Measurements from ENCODE around the gene NEK6. TPM values are rescaled to one million over a fixed set of nuclear protein-coding genes. Genes with fewer than 3 reads are reported as not detected.

Gene NEK6
- total RNA-seq, 2 experiments from 2014 or later = 5.6 to 16.4 TPM

GRCh38 chr9:124339603-124340146 lies 81.9 kb downstream of the NEK6 start:
- Histone ChIP-seq H3K9me2 (ENCODE audit: insufficient read depth, low read length) (no peaks in the 10 kb centered on the region), H4K20me1 (ENCODE audit: insufficient read depth, low read length) (no peaks in the 10 kb centered on the region), H2AFZ (ENCODE audit: low read length) (no peak overlapping the region), H3K27ac (ENCODE audit: low read depth, low read length, poor library complexity, severe bottlenecking) (no peak overlapping the region), H3K4me2 (ENCODE audit: low read length) (no peak overlapping the region), H3K9me3 (ENCODE audit: low read length) (no peaks in the 10 kb centered on the region), H3K4me3 (ENCODE audit: low read depth, low read length, poor library complexity, severe bottlenecking) (no peak overlapping the region), H3K79me2 (ENCODE audit: insufficient read depth, low read depth, low read length) (no peaks in the 10 kb centered on the region), H3K36me3 (ENCODE audit: insufficient read depth, low read length) (peaks cover 10% of the 10 kb centered on the region; the same call in 1 of the 2 replicates), H3K4me1 (ENCODE audit: insufficient read depth, low read length, poor library complexity, severe bottlenecking) (no peaks in the 10 kb centered on the region)
- DNase-seq (ENCODE audit: low spot score) = no peak
- BruUV-seq (replicated peaks) = no TSS peak
- CTCF ChIA-PET (ENCODE audit: unreplicated experiment) = no interaction called here
- no peak for TF ChIP-seq EZH2phosphoT487 (IDR thresholded peaks at IDR 0.05; ENCODE audit: borderline replicate concordance, low read depth, low read length)
- TF ChIP-seq, protein P1, sequence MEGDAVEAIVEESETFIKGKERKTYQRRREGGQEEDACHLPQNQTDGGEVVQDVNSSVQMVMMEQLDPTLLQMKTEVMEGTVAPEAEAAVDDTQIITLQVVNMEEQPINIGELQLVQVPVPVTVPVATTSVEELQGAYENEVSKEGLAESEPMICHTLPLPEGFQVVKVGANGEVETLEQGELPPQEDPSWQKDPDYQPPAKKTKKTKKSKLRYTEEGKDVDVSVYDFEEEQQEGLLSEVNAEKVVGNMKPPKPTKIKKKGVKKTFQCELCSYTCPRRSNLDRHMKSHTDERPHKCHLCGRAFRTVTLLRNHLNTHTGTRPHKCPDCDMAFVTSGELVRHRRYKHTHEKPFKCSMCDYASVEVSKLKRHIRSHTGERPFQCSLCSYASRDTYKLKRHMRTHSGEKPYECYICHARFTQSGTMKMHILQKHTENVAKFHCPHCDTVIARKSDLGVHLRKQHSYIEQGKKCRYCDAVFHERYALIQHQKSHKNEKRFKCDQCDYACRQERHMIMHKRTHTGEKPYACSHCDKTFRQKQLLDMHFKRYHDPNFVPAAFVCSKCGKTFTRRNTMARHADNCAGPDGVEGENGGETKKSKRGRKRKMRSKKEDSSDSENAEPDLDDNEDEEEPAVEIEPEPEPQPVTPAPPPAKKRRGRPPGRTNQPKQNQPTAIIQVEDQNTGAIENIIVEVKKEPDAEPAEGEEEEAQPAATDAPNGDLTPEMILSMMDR (conservative IDR thresholded peaks at IDR 0.05; ENCODE audit: low read length) = no peak
- intact Hi-C loops (cut with micrococcal nuclease; ENCODE audit: unreplicated experiment) = no loop called here
- POLR2A ChIA-PET = no interaction called here

DNA sequence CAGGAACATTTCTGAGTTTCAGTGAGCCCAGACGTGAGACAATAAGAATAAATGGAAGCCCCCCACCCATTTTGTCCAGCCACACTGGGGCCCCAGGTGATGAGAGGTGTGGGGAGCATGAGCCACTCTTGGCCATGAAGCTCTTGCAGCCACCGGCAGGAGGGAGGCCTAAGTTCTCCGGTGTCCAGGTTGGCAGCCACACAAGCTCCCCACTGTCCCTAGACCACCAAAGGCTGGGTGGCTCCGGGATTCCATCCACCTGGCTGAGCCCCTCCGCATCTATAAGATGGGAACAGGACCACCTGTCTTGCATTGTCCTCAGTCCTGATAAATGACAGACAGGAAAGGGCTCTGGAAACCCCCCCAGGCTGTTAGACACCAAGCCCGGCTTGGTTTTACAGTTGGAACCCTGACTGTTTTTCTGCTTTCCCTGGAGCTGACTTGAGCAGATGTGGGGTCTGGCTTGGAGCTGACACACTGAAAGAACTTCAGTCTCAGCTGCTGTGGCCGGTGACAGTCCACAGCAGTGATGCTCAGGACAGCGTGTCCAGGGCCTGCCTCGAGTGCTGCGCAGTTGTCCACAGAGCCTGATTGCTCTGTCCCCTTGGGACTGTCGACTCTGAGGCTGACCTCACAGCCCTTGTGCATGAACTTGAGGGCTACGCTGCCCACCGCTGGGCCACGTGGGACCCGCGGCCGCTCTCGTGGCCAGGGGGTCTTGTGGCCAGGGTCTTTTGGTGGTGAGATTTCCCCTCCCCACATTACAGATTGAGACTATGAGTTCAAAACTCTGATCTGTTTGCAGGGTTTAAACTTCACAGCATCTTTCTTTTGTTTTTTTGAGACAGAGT lies 82.7 kb downstream of the NEK6 start:
- Histone ChIP-seq H3K79me2 (ENCODE audit: insufficient read depth, low read depth, low read length) (no peaks in the 10 kb centered on the region), H3K4me3 (ENCODE audit: low read depth, low read length, poor library complexity, severe bottlenecking) (no peak overlapping the region), H3K4me2 (ENCODE audit: low read length) (no peak overlapping the region), H3K36me3 (ENCODE audit: insufficient read depth, low read length) (peaks cover 10% of the 10 kb centered on the region; the same call in 1 of the 2 replicates), H4K20me1 (ENCODE audit: insufficient read depth, low read length) (no peaks in the 10 kb centered on the region), H2AFZ (ENCODE audit: low read length) (no peak overlapping the region), H3K4me1 (ENCODE audit: insufficient read depth, low read length, poor library complexity, severe bottlenecking) (no peaks in the 10 kb centered on the region), H3K27ac (ENCODE audit: low read depth, low read length, poor library complexity, severe bottlenecking) (no peak overlapping the region), H3K9me3 (ENCODE audit: low read length) (no peaks in the 10 kb centered on the region), H3K9me2 (ENCODE audit: insufficient read depth, low read length) (no peaks in the 10 kb centered on the region)
- no peak for DNase-seq (ENCODE audit: low spot score)
- no TSS peak for BruUV-seq (replicated peaks)
- TF ChIP-seq EZH2phosphoT487 (IDR thresholded peaks at IDR 0.05; ENCODE audit: borderline replicate concordance, low read depth, low read length) = no peak
- TF ChIP-seq, protein P1 (conservative IDR thresholded peaks at IDR 0.05; ENCODE audit: low read length) = no peak
- CTCF ChIA-PET (ENCODE audit: unreplicated experiment) = no interaction called here
- intact Hi-C loops (cut with micrococcal nuclease; ENCODE audit: unreplicated experiment) = no loop called here
- POLR2A ChIA-PET = no interaction called here
